ENCODE results near the gene CLEC2D.
"Not testable (repeated sequence)": the region's sequence is repeated elsewhere in the genome, so short reads cannot be mapped to it uniquely, and the experiment has no call there.

CLEC2D gene

DNA sequence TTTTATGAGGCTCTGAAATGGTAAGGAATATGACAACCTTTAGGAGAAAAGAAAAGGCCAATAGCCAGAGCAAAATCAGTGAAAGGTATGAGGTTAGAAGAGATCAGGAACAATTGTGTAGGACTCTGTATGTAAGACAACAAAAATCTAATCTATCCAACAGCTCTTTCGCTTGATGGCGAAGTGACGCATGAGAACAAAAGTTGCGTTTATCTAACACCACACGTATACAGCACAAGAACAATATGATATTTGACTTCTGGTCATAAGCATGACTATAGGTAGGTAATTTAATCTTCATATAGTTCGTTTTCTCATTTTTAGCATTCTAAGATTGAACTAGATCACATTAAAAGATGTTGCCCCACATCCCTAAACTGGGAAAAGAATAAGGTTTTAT lies 61.9 kb downstream of the CLEC2D start:
- no peak for DNase-seq

DNA sequence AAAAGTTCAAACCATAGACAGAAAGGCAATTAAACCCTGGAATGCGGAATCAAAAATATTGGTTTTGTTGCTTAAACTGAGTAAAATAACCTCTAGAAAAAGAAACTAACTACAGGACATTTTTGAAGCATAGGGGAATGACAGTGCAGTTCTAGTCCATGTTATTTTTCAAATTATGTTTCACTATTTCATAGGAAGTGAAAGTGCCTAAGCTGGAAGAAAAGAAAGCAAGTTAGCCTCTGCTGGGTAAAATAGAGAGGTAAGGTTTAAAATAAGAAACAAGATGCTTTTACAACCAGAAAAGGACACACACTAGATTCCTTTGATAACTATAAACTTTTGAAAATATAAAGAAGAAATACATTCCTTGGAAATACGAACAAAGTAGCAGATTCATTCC lies 62.3 kb downstream of the CLEC2D start:
- peak in 1 of 2 donors; percentile 70 for DNase-seq

DNA sequence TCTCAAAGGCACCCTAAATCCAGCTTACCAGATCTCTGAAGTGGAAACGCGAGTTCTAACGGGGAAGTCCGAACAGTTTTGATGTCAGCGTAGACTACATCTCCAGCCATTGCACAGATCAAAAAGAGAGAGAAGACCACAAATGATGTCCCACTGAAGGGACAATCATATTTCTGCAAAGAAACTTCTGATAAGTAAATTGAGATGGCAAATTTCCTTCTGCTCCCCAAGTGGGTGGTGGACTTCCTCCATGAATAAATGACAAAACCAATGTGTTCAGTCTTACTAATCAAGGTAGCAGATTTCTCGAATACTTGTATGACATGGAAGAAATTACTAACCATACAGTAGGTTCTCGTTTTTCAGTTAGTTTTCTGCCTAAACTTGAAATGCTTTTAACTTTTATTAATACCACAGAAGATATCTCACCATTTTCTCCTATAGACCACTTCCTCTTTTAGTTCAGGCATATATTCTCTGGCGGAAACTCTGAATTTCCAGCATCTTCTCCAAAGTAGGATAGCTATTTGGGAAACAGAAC lies 63.5 kb downstream of the CLEC2D start, which contains the start of gene CLECL1:
CLECL1 (minus strand) TSS at position 177 of the 541 bp plus-strand sequence.
- peak in 1 of 2 donors; percentile 57 for DNase-seq

DNA sequence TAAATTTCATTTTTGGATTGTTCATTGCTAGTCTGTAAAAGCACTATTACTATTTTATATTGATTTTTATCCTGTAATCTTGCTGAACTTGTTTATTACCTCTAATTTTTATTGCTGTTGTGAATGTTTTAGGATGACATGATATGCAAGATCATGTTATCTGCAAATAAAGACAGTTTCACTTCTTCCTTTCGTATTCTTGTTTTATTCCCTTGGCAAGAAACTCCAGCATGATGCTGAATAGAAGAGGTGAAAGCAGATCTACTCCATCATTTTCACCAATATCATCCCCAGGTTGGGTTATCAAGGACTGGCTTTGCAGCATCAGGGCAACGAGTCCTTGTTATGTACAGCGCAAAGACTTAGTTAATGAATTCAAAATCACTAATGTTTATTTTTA lies 66.1 kb downstream of the CLEC2D start:
- no peak for DNase-seq

DNA sequence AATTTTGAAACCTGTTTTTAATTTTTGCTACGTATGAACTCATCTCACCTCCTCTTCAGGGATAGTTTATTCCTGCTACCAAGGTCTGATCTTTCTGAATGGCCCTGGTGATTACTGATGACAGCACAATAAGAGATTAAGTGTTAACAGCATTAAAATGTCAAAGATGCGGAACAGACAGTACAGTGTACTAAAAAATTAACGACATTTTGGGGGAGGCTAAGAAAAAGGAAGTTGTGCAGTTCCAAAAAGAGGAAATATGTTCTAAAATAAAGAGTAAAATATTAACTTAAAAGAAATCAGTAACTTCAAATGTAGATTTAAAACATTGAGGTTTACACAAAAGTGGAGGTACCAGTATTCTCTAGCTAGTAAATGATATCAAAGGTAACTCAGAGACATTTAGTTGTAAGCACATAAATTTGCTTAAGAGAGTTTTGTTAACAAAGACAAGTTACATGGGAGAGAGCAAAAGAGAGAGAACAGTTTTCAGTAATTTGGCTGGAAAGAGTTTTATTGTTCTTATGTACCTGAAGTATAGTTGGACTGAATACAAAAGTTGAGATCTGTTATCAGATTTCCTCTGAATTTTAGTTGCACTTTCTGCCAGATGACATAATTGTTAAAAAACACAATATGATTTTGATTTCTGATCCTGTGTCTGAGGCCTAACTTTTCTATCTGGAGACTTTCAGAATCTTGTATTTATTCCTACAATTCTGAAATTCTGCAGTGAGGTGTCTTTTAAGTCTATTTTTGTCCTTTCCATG lies 67.6 kb downstream of the CLEC2D start:
- DNase-seq = peak in 1 of 2 donors; percentile 90

DNA sequence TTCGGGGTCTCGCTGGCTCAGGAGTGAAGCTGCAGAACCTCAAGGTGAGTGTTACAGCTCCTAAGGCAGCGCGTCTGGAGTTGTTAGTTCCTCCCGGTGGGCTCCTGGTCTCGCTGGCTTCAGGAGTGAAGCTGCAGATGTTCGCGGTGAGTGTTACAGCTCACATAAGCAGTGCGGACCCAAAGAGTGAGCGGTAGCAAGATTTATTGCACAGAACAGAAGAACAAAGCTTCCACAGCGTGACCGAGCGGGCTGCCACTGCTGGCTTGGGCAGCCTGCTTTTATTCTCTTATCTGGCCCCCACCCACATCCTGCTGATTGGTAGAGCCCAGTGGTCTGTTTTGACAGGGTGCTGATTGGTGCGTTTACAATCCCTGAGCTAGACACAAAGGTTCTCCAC lies 69.4 kb downstream of the CLEC2D start:
- not testable (repeated sequence) for DNase-seq

DNA sequence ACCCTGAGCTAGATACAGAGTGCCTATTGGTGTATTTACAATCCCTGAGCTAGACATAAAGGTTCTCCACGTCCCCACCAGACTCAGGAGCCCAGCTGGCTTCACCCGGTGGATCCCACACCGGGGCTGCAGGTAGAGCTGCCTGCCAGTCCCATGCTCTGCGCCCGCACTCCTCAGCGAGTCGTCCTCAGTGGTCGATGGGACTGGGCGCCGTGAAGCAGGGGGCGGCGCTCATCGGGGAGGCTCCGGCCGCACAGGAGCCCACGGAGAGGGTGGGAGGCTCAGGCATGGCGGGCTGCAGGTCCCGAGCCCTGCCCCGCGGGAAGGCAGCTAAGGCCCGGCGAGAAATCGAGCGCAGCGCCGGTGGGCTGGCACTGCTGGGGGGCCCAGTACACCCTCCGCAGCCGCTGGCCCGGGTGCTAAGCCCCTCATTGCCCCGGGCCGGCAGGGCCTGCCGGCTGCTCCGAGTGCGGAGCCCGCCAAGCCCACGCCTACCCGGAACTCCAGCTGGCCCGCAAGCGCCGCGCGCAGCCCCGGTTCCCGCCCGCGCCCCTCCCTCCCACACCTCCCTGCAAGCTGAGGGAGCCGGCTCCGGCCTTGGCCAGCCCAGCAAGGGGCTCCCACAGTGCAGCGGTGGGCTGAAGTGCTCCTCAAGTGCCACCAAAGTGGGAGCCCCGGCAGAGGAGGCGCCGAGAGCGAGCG lies 70.0 kb downstream of the CLEC2D start:
- DNase-seq = not testable (repeated sequence)

DNA sequence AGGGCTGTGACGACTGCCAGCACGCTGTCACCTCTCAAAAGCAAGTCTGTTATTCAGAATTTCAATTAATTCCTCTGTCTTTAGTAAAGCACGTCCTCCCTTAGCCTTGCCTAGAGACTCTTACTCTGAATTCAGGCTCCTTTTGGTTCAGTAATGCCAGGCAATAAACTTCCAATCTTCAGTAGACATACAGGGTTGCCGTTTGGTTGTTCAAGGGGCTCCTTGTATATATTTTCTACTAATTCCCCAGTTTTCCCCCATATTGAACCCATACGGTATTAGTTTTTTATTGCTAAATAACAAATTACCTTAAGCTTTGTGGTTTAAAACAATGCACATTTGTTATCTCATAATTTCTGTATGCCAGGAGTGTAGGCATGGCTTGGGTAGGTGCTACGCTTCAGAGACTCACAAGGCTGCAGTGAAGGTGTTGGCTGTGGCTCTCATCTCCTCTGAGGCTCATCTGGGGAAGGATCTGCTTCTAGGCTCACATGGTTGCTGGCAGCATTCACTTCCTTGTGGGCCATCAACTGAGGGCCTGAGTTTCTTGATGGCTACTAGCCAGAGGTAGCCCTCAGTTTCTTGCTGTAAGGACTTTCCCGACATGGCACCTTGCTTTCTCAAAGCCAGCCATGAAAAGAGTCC lies 70.7 kb downstream of the CLEC2D start:
- no peak for DNase-seq

DNA sequence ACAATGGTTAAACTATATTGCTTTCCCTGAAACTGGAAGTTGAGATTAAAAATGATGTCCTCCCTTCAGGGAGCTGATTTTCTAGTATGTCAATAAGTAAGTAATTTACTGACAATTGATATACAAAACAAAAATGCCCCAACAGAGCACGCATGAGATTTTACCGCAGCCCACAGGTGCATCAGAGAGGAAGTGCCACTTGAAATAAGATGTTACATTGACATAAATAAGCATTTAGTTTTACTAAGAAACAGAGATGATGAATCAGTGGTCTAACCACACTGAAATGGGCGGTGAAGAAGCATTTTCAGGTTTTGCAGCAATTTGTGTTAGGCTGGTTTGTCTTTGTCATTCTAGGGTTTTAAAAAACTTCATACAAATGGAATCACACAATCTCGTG lies 72.2 kb downstream of the CLEC2D start:
- peak in 1 of 2 donors; percentile 68 for DNase-seq

DNA sequence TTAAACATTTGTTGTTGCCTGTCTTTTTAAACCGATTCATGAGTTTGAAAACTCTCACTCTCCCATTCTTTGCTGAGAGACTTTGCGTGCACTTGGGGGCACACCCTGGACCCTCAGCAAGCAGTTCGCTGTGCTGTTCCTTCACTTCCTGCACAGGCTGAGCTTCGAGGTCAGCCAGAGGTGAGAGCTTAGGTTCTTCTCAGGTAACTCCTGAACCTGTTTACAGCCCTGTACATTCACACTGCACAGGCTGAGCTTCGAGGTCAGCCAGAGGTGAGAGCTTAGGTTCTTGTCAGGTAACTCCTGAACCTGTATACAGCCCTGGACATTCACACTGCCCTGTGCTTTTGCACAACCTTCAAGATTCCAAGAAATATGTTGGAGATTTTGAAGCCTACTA lies 73.1 kb downstream of the CLEC2D start:
- DNase-seq = no peak

DNA sequence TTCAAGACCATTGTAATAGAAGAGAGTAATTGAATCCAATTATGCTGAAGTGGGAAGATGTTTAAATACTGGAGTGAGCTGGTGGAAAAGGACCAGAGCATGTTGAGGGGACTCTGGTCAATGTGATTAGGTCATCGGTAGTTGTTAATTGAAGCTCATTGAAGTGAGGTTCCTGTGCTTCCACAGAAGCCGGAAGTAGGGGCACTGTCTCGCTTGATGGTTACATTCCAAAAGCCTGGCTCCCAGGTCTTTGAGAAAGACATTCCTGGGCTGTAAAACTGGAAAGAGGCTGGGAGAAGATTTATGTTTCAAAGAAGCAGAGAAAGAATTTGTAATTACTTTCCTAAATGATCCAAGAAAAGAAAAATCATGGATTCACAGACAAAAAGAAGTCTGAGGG lies 75.7 kb downstream of the CLEC2D start:
- no peak for DNase-seq
